K562 (cell line): ENCODE data around the gene RSF1. TPM values are rescaled to one million over a fixed set of nuclear protein-coding genes. Genes with fewer than 3 reads are reported as not detected.

Source experiments
- ADNP ChIP-seq: fragments of 200-800 bp; sonication (Bioruptor generic); IDR thresholded peaks from 2 replicates; pipeline ENCODE4 v1.6.1; 2016; ENCODE audit warnings: missing genetic modification characterization, missing compliant biosample characterization
- CREB1 ChIP-seq, 2 experiments: sonication (generic) in 1 of 2; formaldehyde crosslinking in 1 of 2; IDR thresholded peaks; 2 replicates each; pipeline versions ENCODE4 v1.6.1 to v1.8.0; 2012 to 2022; ENCODE audit warnings: inconsistent platforms in 1 of 2, mild to moderate bottlenecking in 1 of 2, missing genetic modification reagents in 1 of 2, moderate library complexity in 1 of 2
- CREB3L1 ChIP-seq: fragments of 450-650 bp; IDR thresholded peaks from 2 replicates; pipeline ENCODE4 v1.6.1; 2014; ENCODE audit warnings: low read depth, mild to moderate bottlenecking, moderate library complexity, borderline replicate concordance
- HDAC6 ChIP-seq: IDR thresholded peaks from 2 replicates; pipeline ENCODE4 v1.6.1; 2012; ENCODE audit warnings: low read depth, mild to moderate bottlenecking, control low read depth, inconsistent platforms, low read length, moderate library complexity
- KDM1A ChIP-seq, 2 experiments: fragments of 450-650 bp; IDR thresholded peaks; 2 replicates each; pipeline ENCODE4 v1.6.1; 2016; ENCODE audit warnings: mild to moderate bottlenecking in 2 of 2
- KLF13 ChIP-seq: fragments of 450-650 bp; IDR thresholded peaks from 2 replicates; pipeline ENCODE4 v1.6.1; 2016; ENCODE audit warnings: missing genetic modification characterization, low read depth, mild to moderate bottlenecking, missing compliant biosample characterization, moderate library complexity, borderline replicate concordance
- SFPQ ChIP-seq: fragments of 200-400 bp; formaldehyde crosslinking; IDR thresholded peaks from 2 replicates; pipeline ENCODE4 v1.6.1; 2017; ENCODE audit warnings: mild to moderate bottlenecking, low read depth, low read length, moderate library complexity
- SP1 ChIP-seq: sonication (generic); formaldehyde crosslinking; IDR thresholded peaks from 2 replicates; pipeline ENCODE4 v1.8.1; 2022; ENCODE audit warnings: mild to moderate bottlenecking, missing genetic modification reagents
- TCFL5 ChIP-seq: fragments of 250-450 bp; sonication (Bioruptor Pico); conservative IDR thresholded peaks from 2 replicates; pipeline ENCODE4 v1.6.1; 2021; ENCODE audit warnings: mild to moderate bottlenecking, moderate library complexity, matching md5 sums
- ZNF354B ChIP-seq: fragments of 250-450 bp; sonication (Bioruptor Pico); IDR thresholded peaks from 2 replicates; pipeline ENCODE4 v1.4.0; 2020
- ZNF609 ChIP-seq: sonication (generic); formaldehyde crosslinking; IDR thresholded peaks from 2 replicates; pipeline ENCODE4 v1.8.1; 2023; ENCODE audit warnings: missing genetic modification reagents, mild to moderate bottlenecking, borderline replicate concordance
- polyA plus RNA-seq, 8 experiments: library from polyadenylated mRNA; depleted of rRNA in 4 of 8; stranded (reverse) in 5 of 8; unstranded in 3 of 8; fragments of >200 nt; fragmentation: Nextera tagmentation in 2 of 8; fragmentation: Illumina TruSeq in 1 of 8; extraction: Ambion mirVana in 2 of 8; extraction: Trizol in 1 of 8; gene quantifications; 2 replicates each; pipeline versions ENCODE4 v1.2.1 to v1.2.3, GENCODE V29; 2011 to 2014; ENCODE audit warnings: inconsistent platforms in 1 of 8, missing spikeins in 1 of 8
- total RNA-seq, 7 experiments: library from RNA; depleted of rRNA in 6 of 7; stranded (reverse); fragments of >200 nt in 6 of 7; fragmentation: Illumina TruSeq in 2 of 7; extraction: Trizol in 2 of 7; gene quantifications; 2 replicates each; pipeline versions ENCODE4 v1.2.1 to v1.2.3, GENCODE V29; 2011 to 2021; ENCODE audit warnings: low replicate concordance in 1 of 7

The RSF1 gene
- total and polyA plus RNA-seq, 9 of the 15 experiments (the other 6 are each of a cell fraction or from before 2014, with no cell fraction given), result 9.7 to 63.6 (median 42.8) TPM

GRCh38 chr11:77637345-77638165, 183.0 kb downstream of the RSF1 start, which contains the start of gene CLNS1A (continued):
- peak; percentile 58 for TF ChIP-seq SP1 (CRISPR knock-in tag)
- TF ChIP-seq ZNF354B (CRISPR knock-in tag), result no peak
- no peak for TF ChIP-seq KDM1A (IDR thresholded peaks at IDR 0.05)
- peak; percentile 53; the same call in 1 of the 2 replicates for TF ChIP-seq ZNF609 (CRISPR knock-in tag)
- no peak; the same call in 1 of the 2 replicates for TF ChIP-seq CREB1 (IDR thresholded peaks at IDR 0.05)
- no peak for TF ChIP-seq CREB1 (CRISPR knock-in tag; IDR thresholded peaks at IDR 0.05)
- TF ChIP-seq KLF13 (tag), result 0 out of 2 replicates have a peak, but pooled peaks have one; percentile 51
- TF ChIP-seq SFPQ, result no peak
- peak; percentile 85; the same call in 1 of the 2 replicates for TF ChIP-seq CREB3L1
- TF ChIP-seq ADNP, result no peak
- no peak for TF ChIP-seq TCFL5 (CRISPR knock-in tag)
- no peak for TF ChIP-seq HDAC6
